GM19452 (cell line): Measurements from ENCODE around the gene INPP5E.

Experiments
- ATAC-seq: cut with Tn5 transposase; IDR thresholded peaks from one replicate; pipeline ENCODE4 v1.9.1; 2021; ENCODE audit not compliant: unreplicated experiment

Gene INPP5E

DNA sequence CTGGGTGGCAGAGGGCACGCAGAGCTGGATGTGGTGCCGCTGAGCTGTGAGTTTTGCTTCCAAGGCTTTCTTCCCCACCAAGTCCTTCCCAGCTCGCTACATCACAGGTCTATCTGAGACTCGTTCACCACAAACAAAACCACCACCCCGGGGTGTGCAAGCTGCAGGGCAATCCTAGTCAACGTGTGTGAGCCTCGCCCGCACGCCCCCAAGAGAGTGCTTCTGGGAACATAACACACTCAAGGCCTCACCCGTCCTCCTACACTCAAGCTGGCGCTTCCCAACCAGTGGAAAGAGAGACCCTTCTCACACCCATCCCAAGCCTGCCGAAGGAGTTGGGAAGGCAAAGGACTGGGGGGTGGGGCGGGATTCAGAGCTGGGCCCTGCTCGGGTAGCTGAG is 50.2 kb downstream of the INPP5E start:
- ATAC-seq = no peak

DNA sequence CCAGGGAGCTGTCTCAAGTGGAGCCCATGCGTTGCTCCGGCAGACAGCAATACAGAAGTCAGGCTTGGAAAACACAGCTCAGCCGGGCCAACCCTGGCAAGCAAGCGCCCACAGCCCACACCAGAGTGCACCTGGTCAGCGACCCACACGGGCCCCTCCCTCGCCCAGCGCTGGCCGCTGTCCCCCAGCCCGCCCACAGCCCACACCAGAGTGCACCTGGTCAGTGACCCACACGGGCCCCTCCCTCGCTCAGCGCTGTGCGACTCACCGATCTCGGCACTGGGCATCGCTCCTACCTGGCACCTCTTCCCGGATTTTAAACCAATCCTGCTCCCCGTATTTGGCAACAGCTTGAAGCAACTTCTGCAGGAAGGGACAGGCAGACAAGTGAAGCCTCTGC is 52.4 kb downstream of the INPP5E start:
- ATAC-seq = no peak

DNA sequence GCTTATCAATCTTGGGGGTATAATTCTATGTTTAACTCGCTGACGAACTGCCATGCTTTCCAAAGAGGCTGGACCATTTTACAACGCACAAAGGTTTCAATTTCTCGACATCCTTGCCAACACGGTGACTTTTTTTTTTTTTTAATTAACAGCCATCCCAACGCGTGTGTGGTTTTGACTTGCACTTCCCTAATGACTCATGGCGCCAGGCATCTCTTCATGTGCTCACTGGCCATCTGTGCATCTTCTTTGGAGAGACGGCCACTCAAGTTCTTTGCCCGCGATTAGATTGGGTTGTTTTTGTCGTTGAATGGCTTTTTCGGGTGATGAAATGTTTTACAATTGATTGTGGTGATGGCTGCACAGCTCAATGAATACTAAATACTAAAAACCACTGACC is 53.6 kb downstream of the INPP5E start:
- no peak for ATAC-seq

DNA sequence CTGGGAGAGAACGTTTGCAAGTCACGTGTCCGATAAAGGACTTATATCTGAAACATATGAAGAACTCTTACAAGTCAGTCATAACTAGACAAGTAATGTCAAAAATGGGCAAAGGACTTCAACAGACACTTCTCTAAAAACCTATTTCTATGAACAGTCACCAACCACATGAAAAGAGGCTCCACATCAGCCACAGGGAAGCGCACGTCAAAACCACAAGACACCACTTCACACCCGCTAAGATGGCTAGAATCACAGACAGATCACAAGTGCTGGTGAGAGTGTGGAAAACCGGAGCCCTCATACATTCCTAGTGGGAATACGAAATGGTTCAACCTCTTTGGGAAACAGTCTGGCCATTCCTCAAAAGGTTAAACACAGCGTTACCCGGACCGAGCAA is 54.6 kb downstream of the INPP5E start:
- no peak for ATAC-seq

DNA sequence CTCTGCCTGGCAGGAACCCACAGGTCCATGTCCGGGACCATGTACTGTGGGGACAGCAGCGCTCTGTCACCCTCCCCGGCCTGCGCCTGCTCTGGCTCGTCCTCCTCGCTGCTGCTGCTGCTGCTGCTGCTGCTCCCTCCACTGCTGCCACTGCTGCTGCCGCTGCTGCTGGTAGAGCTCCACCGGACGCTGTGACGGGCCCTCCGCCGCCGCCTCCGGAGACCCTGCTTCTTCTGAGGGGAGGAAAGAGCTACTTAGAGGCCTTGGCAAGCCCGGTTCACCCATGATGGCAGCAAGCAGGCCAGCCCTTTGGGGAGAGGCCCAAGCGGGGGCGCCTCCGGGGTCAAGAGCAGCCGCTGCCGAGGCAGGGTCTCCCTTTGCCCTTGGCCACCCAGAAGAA is 56.2 kb downstream of the INPP5E start:
- ATAC-seq = no peak

DNA sequence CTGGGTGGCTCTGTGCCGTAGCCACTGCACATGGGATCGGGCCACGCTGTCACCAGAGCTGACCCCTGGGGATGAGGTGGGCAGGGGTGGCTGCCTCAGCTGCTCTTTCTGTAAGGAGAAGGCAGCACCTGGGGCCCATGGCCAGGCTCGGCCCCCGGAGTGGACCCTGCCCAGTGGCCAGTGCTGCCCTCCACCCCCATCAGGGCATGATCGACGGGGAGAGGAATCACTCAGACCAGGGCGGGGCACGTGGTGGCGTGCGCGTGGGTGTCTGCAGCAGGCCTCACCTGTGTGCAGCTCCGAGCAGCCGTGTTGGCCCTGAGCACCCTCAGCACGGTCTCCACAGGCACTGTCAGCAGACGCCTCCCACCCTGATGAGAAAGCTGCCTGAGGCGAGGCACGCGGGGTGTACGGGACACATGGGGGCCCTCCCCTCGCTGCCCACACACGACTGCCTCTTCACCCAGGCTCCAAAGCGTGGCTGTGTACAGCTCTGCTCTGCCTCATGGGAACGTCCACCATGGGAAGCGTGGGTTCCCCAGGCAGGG is 57.6 kb downstream of the INPP5E start:
- no peak for ATAC-seq

DNA sequence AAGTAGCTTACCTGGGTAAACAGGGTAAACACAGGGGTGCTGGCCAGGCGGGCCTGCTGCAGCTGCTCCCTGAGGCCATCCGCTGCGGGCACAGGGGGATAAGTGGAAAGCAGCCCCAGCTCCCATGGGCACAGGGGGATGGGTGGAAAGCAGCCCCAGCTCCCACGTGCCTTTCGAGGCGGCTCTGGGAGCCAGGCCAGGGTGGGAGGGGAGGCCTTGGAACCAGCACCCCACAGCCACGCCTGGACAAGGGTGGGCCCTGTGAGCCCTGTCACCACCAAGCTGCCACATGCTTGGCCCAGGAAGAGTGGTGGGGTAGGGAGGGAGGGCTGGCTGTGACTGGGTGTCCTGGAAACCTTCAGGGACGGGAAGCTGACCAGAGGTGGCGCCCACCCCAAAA is 58.3 kb downstream of the INPP5E start:
- no peak for ATAC-seq

DNA sequence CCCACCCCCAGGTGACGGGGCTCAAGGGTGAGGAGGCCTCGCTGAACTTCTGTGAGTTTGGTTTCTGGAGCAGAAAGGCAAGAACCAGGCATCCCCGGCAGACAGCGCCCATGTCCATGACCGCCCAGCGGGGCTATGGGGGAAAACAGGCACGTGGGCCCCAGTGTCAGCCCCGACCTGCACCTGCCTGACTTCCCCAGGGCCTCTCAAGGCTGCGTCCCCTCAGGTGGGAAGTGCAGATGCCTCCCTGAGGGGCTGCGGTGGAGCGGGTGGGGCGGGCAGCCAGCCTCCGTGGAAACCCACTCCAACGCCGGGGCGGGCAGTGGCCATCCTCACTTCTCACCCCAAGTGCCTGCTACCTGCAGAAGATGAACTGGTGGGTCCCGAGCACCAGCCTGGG is 59.3 kb downstream of the INPP5E start:
- ATAC-seq = no peak

DNA sequence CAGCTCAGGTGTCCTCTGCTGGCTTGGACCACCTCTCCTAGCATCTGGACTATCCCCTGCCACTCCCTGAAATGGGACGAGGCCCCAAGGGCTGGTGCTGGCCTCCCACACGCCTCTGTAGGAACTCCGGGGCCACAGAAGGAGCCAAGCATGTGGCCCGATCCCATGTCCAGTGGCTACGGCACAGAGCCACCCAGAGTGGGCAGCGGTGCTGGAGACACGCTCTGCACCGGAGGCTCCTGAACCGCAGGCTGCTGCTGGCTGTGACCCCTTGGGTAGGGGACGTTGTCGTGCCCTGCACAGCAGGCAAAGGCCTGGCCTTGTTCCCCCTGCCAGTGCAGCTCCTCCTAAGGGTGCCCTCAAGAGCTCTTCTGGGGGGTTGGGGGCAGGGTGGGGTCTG is 59.8 kb downstream of the INPP5E start:
- no peak for ATAC-seq

DNA sequence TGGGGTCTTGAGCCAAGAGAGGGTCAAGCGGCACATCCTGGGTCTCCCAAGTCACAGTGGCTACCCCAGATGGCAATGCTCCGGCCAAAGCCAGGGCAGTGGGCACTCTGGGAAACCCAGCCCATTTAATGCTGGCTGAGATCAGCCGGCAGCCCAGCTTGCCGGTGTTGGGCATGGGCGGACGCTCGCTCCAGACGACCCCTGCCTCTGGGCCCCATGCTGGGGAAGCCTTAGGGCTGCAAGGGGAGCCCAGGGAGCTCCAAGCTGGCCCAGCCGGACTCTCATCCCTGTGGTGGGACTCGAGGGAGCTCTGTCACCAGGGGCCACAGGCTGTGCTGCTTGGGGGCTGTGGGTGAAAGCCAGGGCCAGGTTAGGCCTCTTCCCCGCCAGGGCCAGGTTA is 60.2 kb downstream of the INPP5E start:
- ATAC-seq = no peak

DNA sequence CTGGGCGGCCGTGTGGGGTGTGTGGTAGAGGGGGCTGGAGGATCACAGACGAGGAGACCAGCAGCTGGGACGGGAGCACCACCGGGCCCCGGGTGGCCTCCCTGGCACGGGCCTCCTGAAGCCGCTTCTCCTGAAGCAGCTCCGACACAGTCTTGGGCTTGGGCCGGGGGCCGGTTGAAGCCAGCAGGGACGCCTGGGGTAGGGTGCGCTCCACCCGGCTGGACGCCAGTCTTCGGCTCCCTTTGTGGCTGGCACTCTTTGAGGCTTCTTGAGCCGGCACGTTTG is 60.7 kb downstream of the INPP5E start:
- no peak for ATAC-seq
